Stimulated activated CD4-positive, alpha-beta T cell treated with anti-CD3 and anti-CD28 coated beads, Interleukin-1b, Interleukin-23, amount 100 ng/mL, for 1 hour (primary cell): Measurements from ENCODE around the gene KIF18B.

Source experiments
- DNase-seq, 2 donors: peaks; one replicate each; pipeline ENCODE4 v3.0.0-alpha.2; 2020; ENCODE audit warnings: low read depth in 2 of 2

The KIF18B gene

DNA sequence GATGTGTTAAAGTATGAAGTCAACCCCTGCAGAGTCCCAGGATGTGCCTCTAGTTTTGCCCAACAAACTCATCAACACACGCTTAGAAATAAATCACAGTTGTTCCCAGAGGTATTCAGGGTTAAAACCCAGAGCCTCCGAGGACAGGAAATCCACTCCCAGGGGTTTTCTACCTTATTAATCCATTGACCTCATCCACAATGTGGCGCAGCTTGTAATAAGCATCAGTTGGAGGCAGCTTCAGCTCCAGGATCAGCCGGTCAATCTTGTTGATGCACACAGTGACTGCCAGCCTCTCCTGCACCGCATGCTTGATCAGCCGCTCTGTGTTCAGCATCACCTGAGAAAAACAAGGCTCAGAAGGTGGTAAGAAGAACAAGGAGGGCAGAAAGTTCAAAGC, 71.8 kb downstream of the KIF18B start:
- no peak for DNase-seq
